ENCODE measurements around the gene PPP1R11. TPM values are rescaled to one million over a fixed set of nuclear protein-coding genes. Genes with fewer than 3 reads are reported as not detected.
A peak's percentile ranks its signal among the peaks of the same experiment; 100 is the strongest.

The PPP1R11 gene
- total RNA-seq, 1 donor from 2014 or later: 43.0 TPM

DNA sequence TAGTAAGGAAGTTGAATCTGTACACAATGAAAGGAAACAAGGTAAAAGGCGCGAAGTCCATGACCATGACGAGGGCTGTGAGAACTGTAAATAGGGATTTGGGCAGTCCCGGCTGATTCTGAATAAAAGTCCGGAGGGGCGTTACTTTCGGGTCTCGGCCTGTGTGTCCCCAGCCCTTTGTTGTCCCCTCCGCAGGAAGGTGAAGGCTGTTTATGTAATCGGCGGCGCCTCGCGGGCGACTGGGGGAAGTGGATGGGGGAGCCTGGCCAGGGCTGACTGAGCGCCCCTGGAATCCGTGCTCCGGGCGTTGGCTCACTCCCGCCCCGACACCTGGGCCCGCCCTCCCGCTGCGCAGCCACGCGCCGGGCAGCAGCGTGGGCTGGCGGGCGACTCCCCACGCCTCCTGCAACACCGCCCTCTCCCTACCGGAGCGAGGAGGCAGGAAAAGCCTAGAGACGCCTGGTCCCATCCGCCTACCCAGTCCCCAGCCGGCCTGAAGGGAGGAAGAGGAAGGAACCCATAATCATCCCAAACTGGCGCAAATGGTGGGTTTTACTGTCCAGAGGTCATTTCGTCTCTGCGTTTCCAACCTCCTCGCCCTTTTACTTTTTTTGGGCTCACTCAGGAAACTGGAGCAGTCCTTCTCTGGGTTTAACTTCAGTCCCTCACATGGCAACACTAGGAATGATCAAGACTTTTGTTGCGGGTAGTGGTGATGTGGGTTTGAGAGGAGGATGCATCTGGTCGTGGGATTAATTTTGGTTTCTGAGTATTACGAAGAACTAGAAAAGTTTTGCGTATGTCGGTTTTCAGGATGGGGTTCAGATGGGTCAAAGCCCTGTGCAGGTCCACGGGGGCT lies 33.8 kb downstream of the PPP1R11 start:
- Mint-ChIP-seq H3K4me1 (peaks cover 40% of the 10 kb centered on the region), H3K4me3 (peak overlapping the region; percentile 89), H3K27ac (no peak overlapping the region), H3K36me3 (ENCODE audit: low read depth) (no peaks in the 10 kb centered on the region), H3K9me3 (no peaks in the 10 kb centered on the region), H3K27me3 (peaks cover 54% of the 10 kb centered on the region)
- DNase-seq (peak; percentile 24), ATAC-seq (ENCODE audit: low read depth) (no peak)
- TF ChIP-seq CTCF (IDR thresholded peaks at IDR 0.05): no peak
- intact Hi-C loops (cut with micrococcal nuclease): loop anchor here (5.0 kb wide), 1 partner anchor 111 kb away; the partner anchor contains the start of gene TRIM26
- CTCF ChIA-PET: interaction anchor here (5.7 kb wide), 1 partner anchor 31 kb away, joined by 138 read pairs; no protein-coding TSS in a partner anchor
- POLR2A ChIA-PET: interaction anchor here (1.3 to 2.6 kb wide), 2 partner anchors 34 to 40 kb away, joined by 9 to 20 read pairs; partner anchors contain the start of genes POLR1H and PPP1R11

GRCh38 chr6:30101444-30102413 lies 34.7 kb downstream of the PPP1R11 start:
- H3K27me3 Mint-ChIP-seq: peaks cover 52% of the 10 kb centered on the region
- DNase-seq (peak; percentile 77), ATAC-seq (ENCODE audit: low read depth) (peak; percentile 72)
- ChIA-PET CTCF (interaction anchor here (0.7 to 5.7 kb wide), 4 partner anchors 11 to 113 kb away, joined by 3 to 138 read pairs (median 6); partner anchors contain the start of genes PPP1R11 and TRIM31), POLR2A (interaction anchor here (0.6 to 2.6 kb wide), 3 partner anchors 35 to 112 kb away, joined by 3 to 20 read pairs (median 9); partner anchors contain the start of genes POLR1H, PPP1R11 and TRIM26)
- H3K4me1 Mint-ChIP-seq: peaks cover 40% of the 10 kb centered on the region
- intact Hi-C loops (cut with micrococcal nuclease): loop anchor here (2.0 to 5.0 kb wide), 2 partner anchors 111 to 157 kb away; partner anchors contain the start of gene TRIM26
- no peaks in the 10 kb centered on the region for H3K36me3 Mint-ChIP-seq (ENCODE audit: low read depth)
- peak overlapping the region; percentile 89 for H3K4me3 Mint-ChIP-seq
- peak overlapping the region; percentile 8 for H3K27ac Mint-ChIP-seq
- no peaks in the 10 kb centered on the region for H3K9me3 Mint-ChIP-seq
- TF ChIP-seq CTCF (IDR thresholded peaks at IDR 0.05): no peak

DNA sequence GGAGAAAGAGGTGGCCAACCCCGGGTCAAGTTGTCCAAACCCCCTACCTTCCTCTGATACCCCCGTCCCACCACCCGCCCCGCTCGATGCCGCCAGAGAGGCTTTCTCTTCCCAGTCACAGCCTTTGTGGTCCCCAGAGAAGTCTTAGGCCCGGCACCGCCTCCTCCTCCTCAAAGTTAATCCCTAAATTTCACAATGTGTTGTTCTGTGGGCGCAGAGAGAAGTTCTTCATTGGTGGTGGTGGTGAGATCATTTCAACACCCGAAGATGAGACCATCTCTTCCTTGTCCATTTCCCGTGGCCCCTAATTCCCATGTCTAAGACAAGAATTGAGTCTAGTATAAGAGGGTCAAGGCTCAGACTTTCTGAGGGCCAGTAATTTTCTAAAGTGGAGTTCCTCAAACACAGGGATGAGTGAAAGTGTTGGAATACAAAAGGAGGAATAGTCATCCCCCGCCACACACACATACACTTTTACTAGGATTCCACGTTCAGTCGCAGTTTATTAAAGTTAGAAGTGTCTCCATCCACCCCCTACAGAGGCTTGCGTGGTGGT lies 35.5 kb downstream of the PPP1R11 start:
- no peaks in the 10 kb centered on the region for H3K36me3 Mint-ChIP-seq (ENCODE audit: low read depth)
- peak overlapping the region; percentile 89 for H3K4me3 Mint-ChIP-seq
- DNase-seq (no peak), ATAC-seq (ENCODE audit: low read depth) (peak; percentile 12)
- no peaks in the 10 kb centered on the region for H3K9me3 Mint-ChIP-seq
- intact Hi-C loops (cut with micrococcal nuclease): loop anchor here (2.0 to 5.0 kb wide), 2 partner anchors 110 to 156 kb away; partner anchors contain the start of gene TRIM26
- TF ChIP-seq CTCF (IDR thresholded peaks at IDR 0.05): no peak
- ChIA-PET POLR2A (interaction anchor here (1.3 to 2.6 kb wide), 3 partner anchors 28 to 41 kb away, joined by 5 to 20 read pairs (median 5); partner anchors contain the start of gene POLR1H), CTCF (interaction anchor here (0.7 to 5.7 kb wide), 14 partner anchors 8 to 364 kb away, joined by 3 to 138 read pairs (median 4); partner anchors contain the start of genes POLR1H and PPP1R11)
- peak overlapping the region; percentile 70 for H3K27ac Mint-ChIP-seq
- H3K4me1 Mint-ChIP-seq: peaks cover 40% of the 10 kb centered on the region
- H3K27me3 Mint-ChIP-seq: peaks cover 46% of the 10 kb centered on the region

GRCh38 chr6:30102970-30103871 lies 36.2 kb downstream of the PPP1R11 start:
- Mint-ChIP-seq H3K36me3 (ENCODE audit: low read depth) (no peaks in the 10 kb centered on the region), H3K27ac (peak overlapping the region; percentile 70), H3K4me3 (peak overlapping the region; percentile 89), H3K9me3 (no peaks in the 10 kb centered on the region), H3K27me3 (peaks cover 47% of the 10 kb centered on the region), H3K4me1 (peaks cover 38% of the 10 kb centered on the region)
- intact Hi-C loops (cut with micrococcal nuclease): loop anchor here (1.0 to 5.0 kb wide), 7 partner anchors 28 to 294 kb away; partner anchors contain the start of genes PPP1R11 and TRIM26
- ChIA-PET CTCF (interaction anchor here (0.7 to 5.7 kb wide), 15 partner anchors 9 to 365 kb away, joined by 3 to 138 read pairs (median 4); partner anchors contain the start of genes POLR1H and PPP1R11), POLR2A (interaction anchor here (0.5 to 2.6 kb wide), 11 partner anchors 11 to 1941 kb away, joined by 3 to 20 read pairs (median 4); partner anchors contain the start of genes POLR1H and PPP1R11)
- ATAC-seq (ENCODE audit: low read depth) (peak; percentile 83), DNase-seq (peak; percentile 68)
- TF ChIP-seq CTCF (IDR thresholded peaks at IDR 0.05): peak; percentile 41
